ENCODE measurements around the gene RXRA.

GRCh38 chr9:134339183-134339806 is 13.0 kb downstream of the RXRA start:
- TF ChIP-seq CTCF (IDR thresholded peaks at IDR 0.05) (no peak), POLR2AphosphoS5 (IDR thresholded peaks at IDR 0.05; ENCODE audit: low read depth, low read length) (no peak), TCF7L2 (IDR thresholded peaks at IDR 0.05; ENCODE audit: low read depth, low read length) (no peak)

All from Panc1 (cell line).